Prostate gland (tissue), 2 donors: ENCODE measurements around the gene FMN1. TPM values are rescaled to one million over a fixed set of nuclear protein-coding genes. Genes with fewer than 3 reads are reported as not detected.

Source experiments
- DNase-seq: peaks from one replicate; pipeline ENCODE4 v3.0.0-alpha.2; 2019; ENCODE audit warnings: low spot score
- H3K27ac ChIP-seq, 2 donors: fragments of 200-600 bp; sonication (generic); 2 replicates each; pipeline ENCODE4 v1.5.1; 2017 to 2019
- H3K27me3 ChIP-seq: fragments of 200-600 bp; sonication (generic); replicated peaks from 2 replicates; pipeline ENCODE4 v1.5.1; 2019; ENCODE audit not compliant: insufficient read depth
- H3K36me3 ChIP-seq, 2 donors: fragments of 200-600 bp; sonication (generic); 1 replicate in 1 of 2; 2 replicates in 1 of 2; pipeline versions ENCODE4 v1.5.1 to v1.8.1; 2017 to 2019
- H3K4me1 ChIP-seq: fragments of 200-600 bp; sonication (generic); replicated peaks from 2 replicates; pipeline ENCODE4 v1.5.1; 2019
- H3K4me3 ChIP-seq, 2 donors: fragments of 200-600 bp; sonication (generic); 2 replicates each; pipeline ENCODE4 v1.5.1; 2017 to 2019
- H3K9me3 ChIP-seq: fragments of 200-600 bp; sonication (generic); 2 replicates; pipeline ENCODE4 v1.5.1; 2017
- CTCF ChIP-seq, 4 experiments: fragments of 200-600 bp in 2 of 4; fragments of 450-650 bp in 2 of 4; sonication (generic) in 2 of 4; IDR thresholded peaks; 1 replicate in 3 of 4; 2 replicates in 1 of 4; pipeline ENCODE4 v1.5.1; 2016 to 2019; ENCODE audit warnings: antibody characterized with exemption in 4 of 4, mild to moderate bottlenecking in 2 of 4, moderate library complexity in 2 of 4
- POLR2A ChIP-seq: fragments of 450-650 bp; IDR thresholded peaks from one replicate; pipeline ENCODE4 v1.6.1; 2016; ENCODE audit warnings: antibody characterized with exemption, mild to moderate bottlenecking
- POLR2AphosphoS5 ChIP-seq: sonication (generic); formaldehyde crosslinking; IDR thresholded peaks from one replicate; pipeline ENCODE4 v1.6.1; 2017; ENCODE audit warnings: antibody characterized with exemption
- WGBS: methylation state at CpG from one replicate; pipeline ENCODE4 v1.1.5; 2018; 5-methylcytosine and 5-hydroxymethylcytosine counted together
- intact Hi-C: fragments of 100-400 bp; cut with DNase I; formaldehyde crosslinking; loops from one replicate; pipeline ENCODE4 v1.14.2; 2022
- total RNA-seq, 2 donors: library from RNA; depleted of rRNA; stranded (reverse); fragments of >200 nt; gene quantifications; one replicate each; pipeline ENCODE4 v1.1.0, GENCODE V29; 2016

FMN1 gene
- total RNA-seq, 2 donors from 2014 or later = 7.1 to 32.5 TPM

- TF ChIP-seq POLR2A = no peak
- no peak for TF ChIP-seq CTCF (IDR thresholded peaks at IDR 0.05)
- no peak for TF ChIP-seq POLR2AphosphoS5
- no peaks in the 10 kb centered on the region for H3K36me3 ChIP-seq
- no peaks in the 10 kb centered on the region for H3K9me3 ChIP-seq
- DNase-seq = no peak
- no peaks in the 10 kb centered on the region for H3K27me3 ChIP-seq
- intact Hi-C loops = loop anchor here (5.0 kb wide), 1 partner anchor 110 kb away; no protein-coding TSS in a partner anchor
- no peaks in the 10 kb centered on the region for H3K4me1 ChIP-seq
- 64% methylated on average over 4 of the region's 4 CpGs for WGBS
- no peak overlapping the region for H3K4me3 ChIP-seq
- H3K27ac ChIP-seq = no peak overlapping the region
Measured at GRCh38 chr15:32887090-32887489, 307.4 kb downstream of the FMN1 start.

DNA sequence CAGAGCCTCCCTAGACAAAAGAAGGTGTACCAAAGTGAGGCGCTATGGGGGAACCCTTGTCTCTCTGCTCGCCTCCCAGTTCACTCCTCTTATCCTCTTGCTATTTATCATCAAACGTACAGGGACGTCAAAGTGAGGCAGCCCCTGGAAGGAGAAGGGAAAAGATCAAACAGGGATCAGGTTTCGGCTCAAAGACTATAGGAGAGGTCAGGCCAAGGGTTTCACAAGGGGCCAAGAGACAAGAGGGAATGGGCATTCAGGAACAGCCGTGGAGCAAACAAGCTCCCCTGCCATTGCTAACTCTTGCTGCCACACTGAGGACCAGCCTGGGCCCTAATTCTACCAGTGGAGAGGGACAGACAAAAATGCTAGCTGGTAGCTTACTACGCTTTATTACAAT is 308.1 kb downstream of the FMN1 start:
- no peak for DNase-seq
- no peak overlapping the region for H3K27ac ChIP-seq
- H3K4me1 ChIP-seq = no peaks in the 10 kb centered on the region
- H3K36me3 ChIP-seq = no peaks in the 10 kb centered on the region
- H3K9me3 ChIP-seq = no peaks in the 10 kb centered on the region
- no peaks in the 10 kb centered on the region for H3K27me3 ChIP-seq
- intact Hi-C loops = loop anchor here (5.0 kb wide), 1 partner anchor 111 kb away; no protein-coding TSS in a partner anchor
- H3K4me3 ChIP-seq = no peak overlapping the region
- TF ChIP-seq POLR2A (no peak), CTCF (IDR thresholded peaks at IDR 0.05) (no peak), POLR2AphosphoS5 (no peak)
- WGBS = 87% methylated on average over 7 of the region's 7 CpGs

DNA sequence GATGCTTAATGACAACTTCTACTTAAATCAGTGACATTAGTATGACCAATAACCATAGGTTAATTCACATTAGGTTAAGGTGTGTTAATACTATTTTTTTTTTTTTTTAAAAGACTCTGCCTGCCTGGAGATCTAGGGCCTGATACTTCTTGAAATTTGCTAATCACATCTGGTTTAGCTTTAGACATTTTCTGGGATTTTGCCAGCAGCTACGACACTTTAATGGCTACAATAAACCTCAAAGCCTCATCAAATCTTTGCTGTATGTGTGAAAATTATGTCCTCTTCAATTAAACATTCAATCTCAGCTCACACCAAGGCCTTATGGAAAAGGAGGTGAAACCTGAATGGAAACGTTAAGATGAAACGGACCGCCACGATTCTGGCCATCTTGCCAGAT is 308.8 kb downstream of the FMN1 start:
- H3K27ac ChIP-seq = no peak overlapping the region
- 70% methylated on average over 5 of the region's 5 CpGs for WGBS
- no peaks in the 10 kb centered on the region for H3K9me3 ChIP-seq
- no peak overlapping the region for H3K4me3 ChIP-seq
- intact Hi-C loops = loop anchor here (5.0 kb wide), 1 partner anchor 112 kb away; no protein-coding TSS in a partner anchor
- no peaks in the 10 kb centered on the region for H3K4me1 ChIP-seq
- no peaks in the 10 kb centered on the region for H3K27me3 ChIP-seq
- H3K36me3 ChIP-seq = no peaks in the 10 kb centered on the region
- DNase-seq = no peak
- TF ChIP-seq CTCF (IDR thresholded peaks at IDR 0.05) = no peak
- TF ChIP-seq POLR2AphosphoS5 = no peak
- no peak for TF ChIP-seq POLR2A

DNA sequence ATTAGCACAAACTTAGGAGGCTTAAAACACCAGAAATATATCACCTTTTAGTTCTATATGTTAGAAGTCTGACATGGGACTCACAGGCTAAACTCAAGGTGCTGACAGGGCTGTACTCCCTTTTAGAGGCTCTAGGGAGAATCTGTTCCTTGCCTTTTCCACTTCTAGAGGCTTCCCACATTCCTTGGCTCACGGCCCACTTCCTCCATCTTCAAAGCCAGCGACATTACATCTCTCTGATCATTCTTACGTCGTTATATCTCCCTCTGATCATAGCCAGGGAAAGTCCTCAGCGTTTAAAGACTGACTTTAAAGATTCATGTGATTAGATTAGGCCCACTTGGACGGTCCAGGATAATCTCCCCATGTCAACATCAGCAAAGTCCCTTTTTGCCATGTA is 310.4 kb downstream of the FMN1 start:
- TF ChIP-seq POLR2AphosphoS5 (no peak), CTCF (IDR thresholded peaks at IDR 0.05) (no peak), POLR2A (no peak)
- H3K4me1 ChIP-seq = no peaks in the 10 kb centered on the region
- no peak overlapping the region for H3K27ac ChIP-seq
- H3K9me3 ChIP-seq = no peaks in the 10 kb centered on the region
- 29% methylated on average over 6 of the region's 6 CpGs for WGBS
- H3K4me3 ChIP-seq = no peak overlapping the region
- H3K27me3 ChIP-seq = no peaks in the 10 kb centered on the region
- no peaks in the 10 kb centered on the region for H3K36me3 ChIP-seq
- intact Hi-C loops = no loop called here
- no peak for DNase-seq

- Histone ChIP-seq H3K36me3 (no peaks in the 10 kb centered on the region), H3K9me3 (no peaks in the 10 kb centered on the region), H3K4me3 (no peak overlapping the region), H3K4me1 (no peaks in the 10 kb centered on the region), H3K27me3 (no peaks in the 10 kb centered on the region), H3K27ac (no peak overlapping the region)
- intact Hi-C loops = no loop called here
- WGBS = 92% methylated on average over 4 of the region's 4 CpGs
- TF ChIP-seq POLR2A = no peak
- no peak for TF ChIP-seq CTCF (IDR thresholded peaks at IDR 0.05)
- no peak for DNase-seq
Measured at GRCh38 chr15:32882955-32883354, 311.6 kb downstream of the FMN1 start.
